Measurements from ENCODE around the gene CDH9. TPM values are rescaled to one million over a fixed set of nuclear protein-coding genes. Genes with fewer than 3 reads are reported as not detected.

Gene CDH9
- total RNA-seq, 1 donor from 2014 or later = 0.68 TPM

DNA sequence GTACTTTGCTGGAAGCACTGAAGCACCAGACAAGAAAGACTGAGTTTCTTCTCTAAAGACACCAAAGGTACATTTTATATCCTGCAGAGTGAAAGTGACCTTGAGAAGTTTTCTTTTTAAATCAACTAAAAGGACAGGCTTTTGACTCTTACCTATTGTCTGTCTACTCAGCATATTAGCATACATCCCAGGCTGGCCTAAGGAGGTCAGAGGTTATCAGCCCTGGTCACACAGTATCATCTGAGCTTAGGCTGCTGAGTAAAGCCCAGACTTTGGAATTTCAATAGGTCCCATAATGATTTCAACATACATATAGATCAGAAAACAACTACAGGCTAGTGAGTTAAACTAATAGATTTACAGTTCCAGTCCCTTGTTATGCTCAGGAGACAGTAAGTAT is 10.1 kb upstream of the CDH9 start:
- no peaks in the 10 kb centered on the region for H3K27me3 Mint-ChIP-seq
- no peak overlapping the region for H3K4me3 Mint-ChIP-seq
- TF ChIP-seq, protein P1, sequence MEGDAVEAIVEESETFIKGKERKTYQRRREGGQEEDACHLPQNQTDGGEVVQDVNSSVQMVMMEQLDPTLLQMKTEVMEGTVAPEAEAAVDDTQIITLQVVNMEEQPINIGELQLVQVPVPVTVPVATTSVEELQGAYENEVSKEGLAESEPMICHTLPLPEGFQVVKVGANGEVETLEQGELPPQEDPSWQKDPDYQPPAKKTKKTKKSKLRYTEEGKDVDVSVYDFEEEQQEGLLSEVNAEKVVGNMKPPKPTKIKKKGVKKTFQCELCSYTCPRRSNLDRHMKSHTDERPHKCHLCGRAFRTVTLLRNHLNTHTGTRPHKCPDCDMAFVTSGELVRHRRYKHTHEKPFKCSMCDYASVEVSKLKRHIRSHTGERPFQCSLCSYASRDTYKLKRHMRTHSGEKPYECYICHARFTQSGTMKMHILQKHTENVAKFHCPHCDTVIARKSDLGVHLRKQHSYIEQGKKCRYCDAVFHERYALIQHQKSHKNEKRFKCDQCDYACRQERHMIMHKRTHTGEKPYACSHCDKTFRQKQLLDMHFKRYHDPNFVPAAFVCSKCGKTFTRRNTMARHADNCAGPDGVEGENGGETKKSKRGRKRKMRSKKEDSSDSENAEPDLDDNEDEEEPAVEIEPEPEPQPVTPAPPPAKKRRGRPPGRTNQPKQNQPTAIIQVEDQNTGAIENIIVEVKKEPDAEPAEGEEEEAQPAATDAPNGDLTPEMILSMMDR (conservative IDR thresholded peaks at IDR 0.05) = no peak
- no peaks in the 10 kb centered on the region for H3K36me3 Mint-ChIP-seq
- H3K9me3 Mint-ChIP-seq = no peaks in the 10 kb centered on the region
- no peaks in the 10 kb centered on the region for H3K4me1 Mint-ChIP-seq (ENCODE audit: unreplicated experiment)
- no peak overlapping the region for H3K27ac Mint-ChIP-seq
- DNase-seq (ENCODE audit: extremely low spot score, unreplicated experiment) = no peak

DNA sequence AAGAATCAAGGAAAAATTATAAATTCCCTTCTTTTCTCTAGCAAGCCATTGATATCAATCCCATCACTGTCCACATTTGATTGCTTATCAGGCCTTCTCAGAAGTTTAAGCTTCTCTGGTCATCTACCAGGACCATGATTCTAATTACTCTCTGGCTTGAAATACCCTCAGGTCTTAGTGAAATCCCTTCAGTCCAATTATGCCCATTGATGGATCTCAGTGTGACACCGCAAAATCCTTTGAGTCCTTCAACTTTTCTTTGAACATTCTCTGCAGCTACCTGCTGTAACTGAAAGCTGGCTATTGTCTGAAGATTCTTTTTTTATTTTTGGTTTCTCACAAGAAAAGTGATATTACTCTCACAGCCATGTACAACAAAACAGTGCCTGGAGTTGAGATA is 3.0 kb upstream of the CDH9 start:
- no peak for DNase-seq (ENCODE audit: extremely low spot score, unreplicated experiment)
- Mint-ChIP-seq H3K27ac (no peak overlapping the region), H3K4me1 (ENCODE audit: unreplicated experiment) (peaks cover 4% of the 10 kb centered on the region), H3K4me3 (no peak overlapping the region), H3K27me3 (peaks cover 8% of the 10 kb centered on the region), H3K9me3 (no peaks in the 10 kb centered on the region), H3K36me3 (no peaks in the 10 kb centered on the region)
- TF ChIP-seq, protein P1 (conservative IDR thresholded peaks at IDR 0.05) = no peak

DNA sequence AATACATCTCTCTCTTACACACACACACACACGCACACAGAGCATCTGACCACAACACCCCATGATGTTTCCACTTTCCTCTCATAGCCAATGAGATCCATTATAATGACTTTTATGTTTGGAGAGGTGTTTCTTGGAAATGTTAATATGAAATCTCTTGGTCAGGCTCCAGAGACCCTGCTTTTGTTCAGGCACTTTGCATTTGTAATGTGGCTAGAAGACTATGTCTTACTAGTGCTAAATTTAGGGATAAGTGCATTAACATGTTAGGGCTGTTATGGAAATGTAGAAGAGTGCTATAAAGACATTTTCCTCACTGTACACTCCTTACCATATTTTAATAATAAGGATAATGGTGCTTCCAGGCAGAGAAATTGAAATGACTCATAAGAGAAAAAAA is 3.8 kb downstream of the CDH9 start:
- no peak for DNase-seq (ENCODE audit: extremely low spot score, unreplicated experiment)
- Mint-ChIP-seq H3K9me3 (no peaks in the 10 kb centered on the region), H3K4me1 (ENCODE audit: unreplicated experiment) (peaks cover 4% of the 10 kb centered on the region), H3K4me3 (no peak overlapping the region), H3K36me3 (no peaks in the 10 kb centered on the region), H3K27ac (no peak overlapping the region), H3K27me3 (peaks cover 8% of the 10 kb centered on the region)
- TF ChIP-seq, protein P1 (conservative IDR thresholded peaks at IDR 0.05) = no peak

DNA sequence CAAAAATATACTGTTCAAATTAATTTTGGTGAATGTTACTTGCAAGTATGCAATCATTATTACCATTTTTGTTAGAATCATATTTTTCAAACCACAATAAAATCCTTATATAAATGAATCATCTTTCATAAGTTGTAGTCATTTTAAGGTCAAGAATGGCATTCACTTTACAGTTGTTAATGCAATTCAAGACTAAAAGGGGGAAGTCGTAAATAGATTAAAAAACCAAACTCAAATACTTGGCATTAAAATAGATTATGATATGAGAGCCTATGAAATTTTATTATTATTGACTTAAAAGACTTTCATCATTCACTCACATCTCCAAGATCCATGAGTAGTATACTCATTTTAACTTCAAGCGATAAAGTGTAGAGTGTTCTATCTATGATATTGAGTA is 11.6 kb downstream of the CDH9 start:
- Mint-ChIP-seq H3K4me3 (no peak overlapping the region), H3K4me1 (ENCODE audit: unreplicated experiment) (no peaks in the 10 kb centered on the region), H3K27me3 (no peaks in the 10 kb centered on the region), H3K27ac (no peak overlapping the region), H3K9me3 (no peaks in the 10 kb centered on the region), H3K36me3 (no peaks in the 10 kb centered on the region)
- no peak for DNase-seq (ENCODE audit: extremely low spot score, unreplicated experiment)
- TF ChIP-seq, protein P1 (conservative IDR thresholded peaks at IDR 0.05) = no peak

DNA sequence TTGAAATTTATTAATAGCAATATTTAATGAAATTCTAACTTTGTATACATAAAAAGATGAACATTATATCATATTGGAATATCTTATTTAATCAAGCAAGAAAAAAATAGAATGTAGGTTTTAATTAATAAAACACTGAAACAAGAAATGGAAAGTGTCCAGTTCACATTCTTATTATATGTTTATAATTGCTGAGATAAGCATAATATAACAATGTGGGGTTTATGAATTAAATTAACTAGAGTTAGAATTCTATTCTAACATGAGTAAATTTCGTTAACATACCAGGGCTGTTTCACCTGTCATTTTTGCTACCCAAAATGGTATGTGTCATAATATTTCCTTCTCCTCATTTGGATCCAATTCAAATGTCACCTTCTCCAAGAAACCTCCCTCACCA is 12.3 kb downstream of the CDH9 start:
- H3K36me3 Mint-ChIP-seq = no peaks in the 10 kb centered on the region
- no peak for DNase-seq (ENCODE audit: extremely low spot score, unreplicated experiment)
- no peak overlapping the region for H3K27ac Mint-ChIP-seq
- peaks cover 2% of the 10 kb centered on the region for H3K27me3 Mint-ChIP-seq
- H3K4me1 Mint-ChIP-seq (ENCODE audit: unreplicated experiment) = no peaks in the 10 kb centered on the region
- H3K9me3 Mint-ChIP-seq = no peaks in the 10 kb centered on the region
- H3K4me3 Mint-ChIP-seq = no peak overlapping the region
- TF ChIP-seq, protein P1 (conservative IDR thresholded peaks at IDR 0.05) = no peak

DNA sequence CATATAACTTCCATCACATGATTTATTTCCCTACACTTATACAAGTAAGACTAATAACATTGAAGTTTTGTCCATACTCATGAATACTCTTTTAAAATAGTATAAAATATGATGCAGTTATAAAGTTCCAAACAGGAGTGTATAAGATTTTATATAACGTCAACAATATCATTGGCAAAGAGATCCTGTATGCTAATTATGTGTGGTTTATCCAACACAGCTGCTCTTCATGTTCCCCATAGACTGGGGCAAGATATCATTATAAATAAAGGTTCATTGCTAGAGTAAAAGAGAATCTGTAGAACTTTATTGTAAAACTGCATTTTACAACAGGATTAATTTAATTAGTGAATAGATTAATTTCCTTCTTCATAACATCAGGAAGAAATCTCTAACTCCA is 16.9 kb downstream of the CDH9 start:
- Mint-ChIP-seq H3K36me3 (no peaks in the 10 kb centered on the region), H3K27ac (no peak overlapping the region), H3K4me3 (no peak overlapping the region), H3K4me1 (ENCODE audit: unreplicated experiment) (no peaks in the 10 kb centered on the region), H3K27me3 (peaks cover 6% of the 10 kb centered on the region), H3K9me3 (no peaks in the 10 kb centered on the region)
- no peak for DNase-seq (ENCODE audit: extremely low spot score, unreplicated experiment)
- TF ChIP-seq, protein P1 (conservative IDR thresholded peaks at IDR 0.05) = no peak
